CD4-positive, alpha-beta T cell treated with Interleukin-12 subunit alpha and Interleukin-12 subunit beta, for 1 hour (primary cell): ENCODE data around the gene CCNI.
A peak's percentile ranks its signal among the peaks of the same experiment; 100 is the strongest.
"Not testable (repeated sequence)": the region's sequence is repeated elsewhere in the genome, so short reads cannot be mapped to it uniquely, and the experiment has no call there.

Source experiments
- DNase-seq: peaks from one replicate; pipeline ENCODE4 v3.0.0-alpha.2; 2020

The CCNI gene, protein sequence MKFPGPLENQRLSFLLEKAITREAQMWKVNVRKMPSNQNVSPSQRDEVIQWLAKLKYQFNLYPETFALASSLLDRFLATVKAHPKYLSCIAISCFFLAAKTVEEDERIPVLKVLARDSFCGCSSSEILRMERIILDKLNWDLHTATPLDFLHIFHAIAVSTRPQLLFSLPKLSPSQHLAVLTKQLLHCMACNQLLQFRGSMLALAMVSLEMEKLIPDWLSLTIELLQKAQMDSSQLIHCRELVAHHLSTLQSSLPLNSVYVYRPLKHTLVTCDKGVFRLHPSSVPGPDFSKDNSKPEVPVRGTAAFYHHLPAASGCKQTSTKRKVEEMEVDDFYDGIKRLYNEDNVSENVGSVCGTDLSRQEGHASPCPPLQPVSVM

DNA sequence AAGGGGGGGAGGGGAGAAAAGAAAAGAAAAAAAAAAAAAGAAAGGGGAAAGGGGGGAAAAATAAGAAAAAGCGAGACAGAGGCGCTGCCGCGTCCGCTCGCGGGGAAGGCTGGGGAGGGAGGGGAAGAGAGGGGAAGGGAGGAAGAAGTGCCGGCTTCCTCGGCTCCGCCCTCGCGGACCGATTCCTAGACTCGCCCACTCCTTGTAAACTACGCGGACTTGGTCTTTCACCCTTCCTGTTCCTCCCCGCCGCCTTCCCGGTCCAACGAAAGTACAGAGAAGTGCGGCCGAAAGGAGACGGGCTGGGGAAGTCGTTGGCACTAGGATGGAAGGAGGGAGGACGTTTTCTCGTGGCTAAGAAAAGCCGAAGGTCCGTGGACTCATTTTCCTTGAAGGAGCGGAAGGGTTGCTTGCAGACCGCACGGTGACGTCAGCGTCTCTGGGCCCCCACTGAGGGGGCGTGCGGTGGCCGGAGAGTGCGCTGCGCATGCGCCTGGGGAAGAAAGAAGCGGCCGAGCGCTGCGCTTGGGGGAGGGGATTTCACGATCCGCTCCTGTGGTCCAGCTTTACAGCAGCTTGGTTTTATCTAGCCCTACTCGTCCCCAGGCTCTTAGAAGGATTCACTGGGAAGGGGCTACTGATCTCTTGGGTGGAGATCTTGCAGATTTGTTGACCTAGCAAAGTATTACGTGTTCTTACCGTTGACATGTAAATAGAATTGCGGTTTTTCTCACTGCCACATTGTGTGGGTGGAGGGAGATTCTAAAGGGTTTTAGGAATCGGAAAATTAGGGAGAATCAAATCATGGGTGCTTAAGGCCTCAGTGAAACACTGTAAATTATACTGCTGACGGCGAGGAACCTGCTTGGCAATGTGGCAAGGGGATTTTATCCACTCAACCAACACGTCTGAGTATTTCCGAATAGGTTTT lies at the start of gene CCNI:
CCNI (minus strand) TSS at position 121 of the 931 bp plus-strand sequence. CDS start 9,627 bp downstream, outside the sequence.
- DNase-seq: peak; percentile 94

DNA sequence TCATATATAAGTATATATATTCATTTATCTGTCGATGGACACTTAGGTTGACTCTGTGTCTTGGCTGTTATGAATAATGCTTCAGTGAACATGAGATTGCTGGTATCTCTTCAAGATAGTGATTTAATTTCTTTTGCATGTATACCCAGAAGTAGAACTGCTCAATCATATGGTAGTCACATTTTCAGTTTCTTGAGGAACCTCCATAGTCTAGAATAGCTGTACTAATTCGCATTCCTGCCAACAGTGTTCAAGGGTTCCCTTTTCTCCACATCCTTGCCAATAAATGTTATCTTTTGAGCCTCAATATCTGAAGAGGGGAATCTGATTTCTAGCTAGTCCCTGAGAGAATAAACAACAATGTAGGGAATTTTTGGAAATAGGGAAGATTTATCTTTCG lies 48.8 kb upstream of the CCNI start:
- DNase-seq: no peak

DNA sequence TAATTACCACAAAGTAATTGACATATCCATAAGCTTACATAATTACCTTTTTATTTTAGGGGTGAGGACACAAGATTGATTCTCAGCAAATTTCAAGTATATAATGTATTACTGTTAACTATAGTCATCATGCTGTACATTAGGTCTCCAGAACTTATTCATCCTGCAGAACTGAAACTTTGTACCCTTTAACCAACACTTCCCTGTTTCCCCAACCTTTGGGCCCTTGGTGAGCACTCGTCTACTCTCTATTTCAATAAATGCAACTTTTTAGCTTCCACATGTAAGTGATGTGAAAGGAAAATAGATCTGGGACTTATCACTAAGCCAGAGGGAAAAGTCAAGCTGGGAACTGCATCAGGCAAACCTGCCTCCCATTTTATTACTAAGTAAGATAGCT lies 47.6 kb upstream of the CCNI start:
- no peak for DNase-seq

DNA sequence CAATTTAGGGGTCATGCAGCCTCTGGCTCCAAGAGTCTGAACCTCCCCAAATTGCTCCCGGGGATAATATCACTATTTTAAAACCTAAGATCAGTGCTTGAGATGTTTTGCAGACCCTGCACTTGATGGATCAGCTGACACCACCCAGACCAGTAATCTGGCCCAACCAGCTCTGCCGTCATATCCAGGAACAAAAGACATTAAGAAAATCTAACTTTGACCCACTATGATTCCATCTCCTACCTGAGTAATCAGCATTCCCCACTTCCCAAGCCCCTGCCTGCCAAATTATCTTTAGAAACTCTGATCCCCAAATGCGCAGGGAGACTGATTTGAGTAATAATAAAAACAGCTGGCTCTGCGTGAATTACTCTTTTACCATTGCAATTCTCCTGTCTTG lies 46.9 kb upstream of the CCNI start:
- DNase-seq: no peak

DNA sequence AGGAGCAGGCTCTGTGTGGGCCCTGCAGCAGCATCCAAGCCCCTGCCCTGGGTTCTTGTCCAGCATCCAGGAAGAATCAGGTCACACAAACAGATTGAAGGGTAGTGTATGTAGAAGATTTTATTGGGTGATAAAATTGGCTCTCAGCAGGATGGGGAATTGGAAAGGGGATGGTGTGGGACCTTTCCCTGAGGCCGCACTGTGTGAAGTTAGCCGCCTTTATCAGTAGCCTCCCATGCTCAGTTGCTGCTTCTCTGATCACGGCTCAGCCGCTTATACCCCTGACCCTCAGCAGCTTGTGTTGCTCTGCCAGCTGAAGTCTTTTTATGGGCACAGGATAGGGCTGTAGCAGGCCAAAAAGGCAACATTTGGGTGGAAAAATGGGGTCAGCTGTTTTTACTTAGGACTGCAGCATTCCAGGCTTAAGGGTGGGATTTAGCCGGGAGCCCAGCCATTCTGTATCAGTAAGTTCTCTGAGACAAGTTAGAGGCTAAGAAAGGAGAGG lies 46.0 kb upstream of the CCNI start:
- no peak for DNase-seq

DNA sequence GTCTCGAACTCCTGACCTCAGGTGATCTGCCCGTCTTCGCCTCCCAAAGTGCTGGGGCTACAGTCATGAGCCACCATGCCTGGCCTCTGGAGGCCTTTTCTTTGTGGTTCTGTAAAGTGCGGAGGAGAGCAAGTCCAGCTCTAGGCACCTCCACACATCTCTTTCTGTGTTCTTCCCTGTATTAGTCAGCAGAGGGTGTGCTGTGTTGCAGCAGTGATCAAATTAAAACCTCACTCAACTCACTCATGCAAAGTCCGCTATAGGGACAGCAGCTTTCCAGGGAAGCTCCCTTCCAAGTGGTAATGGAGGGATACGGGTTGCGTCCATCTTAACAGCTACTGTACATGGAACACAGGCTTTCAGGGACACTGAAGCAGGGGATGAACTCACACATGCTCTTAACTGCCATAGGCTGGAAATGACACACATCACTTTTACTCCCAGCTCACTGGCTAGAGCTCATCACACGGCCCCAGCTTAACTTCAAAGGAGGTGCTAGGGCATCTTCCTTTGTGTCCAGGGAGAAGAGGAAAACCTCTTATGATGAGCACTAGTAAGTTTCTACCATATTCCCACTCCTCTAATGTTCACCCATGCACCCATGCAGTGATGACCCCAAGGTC lies 45.2 kb upstream of the CCNI start:
- no peak for DNase-seq

DNA sequence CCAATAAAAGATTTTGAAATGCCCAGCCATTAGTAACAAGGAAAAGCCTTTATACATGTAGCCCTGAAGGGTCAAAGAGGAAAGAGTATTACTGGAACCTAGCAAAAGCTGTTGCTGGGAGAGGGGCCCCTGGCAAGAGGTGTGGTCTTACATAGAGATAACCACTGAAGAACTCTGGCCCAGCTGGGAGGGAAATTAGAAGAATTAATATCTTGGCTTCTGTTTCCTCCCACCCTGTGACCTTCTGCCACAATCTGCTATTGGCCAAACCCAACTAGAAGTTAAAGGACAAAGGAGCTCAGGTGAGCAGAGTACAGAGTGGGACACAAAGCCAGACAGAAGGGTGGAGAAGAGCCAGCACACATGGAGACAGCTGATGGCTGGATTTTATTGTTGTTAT lies 41.9 kb upstream of the CCNI start:
- DNase-seq: no peak

DNA sequence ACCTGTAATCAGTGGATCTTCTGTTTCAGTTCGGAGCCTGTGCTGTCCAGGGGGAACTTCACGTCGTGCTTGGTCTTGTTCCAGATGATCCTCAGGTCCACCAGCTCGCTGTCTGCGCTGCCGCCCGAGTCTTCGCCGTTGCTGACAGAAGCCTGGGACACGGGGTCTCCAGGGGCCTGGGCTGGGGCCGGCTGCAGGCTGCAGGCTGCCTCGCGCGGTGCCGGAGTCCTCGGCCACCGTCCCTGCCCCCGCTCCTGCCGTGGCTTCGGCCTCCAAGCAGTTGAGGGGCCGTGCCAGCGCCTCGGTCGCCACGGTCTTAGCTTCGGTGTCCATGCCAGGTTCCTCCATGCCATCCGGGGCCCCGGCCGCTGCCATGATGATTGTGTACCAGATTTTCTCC lies 37.3 kb upstream of the CCNI start:
- no peak for DNase-seq

DNA sequence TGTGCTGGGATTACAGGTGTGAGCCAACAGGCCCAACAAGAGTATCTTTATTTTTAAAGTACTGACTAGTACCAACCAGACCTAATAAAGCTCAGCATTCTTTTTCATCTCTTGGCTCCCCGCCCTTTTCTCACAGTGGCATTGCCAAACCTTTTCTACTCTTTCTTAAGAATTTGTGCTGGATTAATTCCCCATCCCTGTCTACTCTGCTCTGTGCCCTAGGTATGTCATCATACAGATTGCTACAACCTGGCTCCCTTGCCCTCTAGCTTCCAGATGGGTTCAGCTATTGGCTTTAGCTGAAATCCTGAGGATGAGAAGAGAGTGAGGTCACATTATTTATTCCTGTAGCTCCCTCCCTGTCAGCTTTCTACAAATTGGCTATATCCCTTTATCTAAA lies 34.9 kb upstream of the CCNI start:
- DNase-seq: no peak

DNA sequence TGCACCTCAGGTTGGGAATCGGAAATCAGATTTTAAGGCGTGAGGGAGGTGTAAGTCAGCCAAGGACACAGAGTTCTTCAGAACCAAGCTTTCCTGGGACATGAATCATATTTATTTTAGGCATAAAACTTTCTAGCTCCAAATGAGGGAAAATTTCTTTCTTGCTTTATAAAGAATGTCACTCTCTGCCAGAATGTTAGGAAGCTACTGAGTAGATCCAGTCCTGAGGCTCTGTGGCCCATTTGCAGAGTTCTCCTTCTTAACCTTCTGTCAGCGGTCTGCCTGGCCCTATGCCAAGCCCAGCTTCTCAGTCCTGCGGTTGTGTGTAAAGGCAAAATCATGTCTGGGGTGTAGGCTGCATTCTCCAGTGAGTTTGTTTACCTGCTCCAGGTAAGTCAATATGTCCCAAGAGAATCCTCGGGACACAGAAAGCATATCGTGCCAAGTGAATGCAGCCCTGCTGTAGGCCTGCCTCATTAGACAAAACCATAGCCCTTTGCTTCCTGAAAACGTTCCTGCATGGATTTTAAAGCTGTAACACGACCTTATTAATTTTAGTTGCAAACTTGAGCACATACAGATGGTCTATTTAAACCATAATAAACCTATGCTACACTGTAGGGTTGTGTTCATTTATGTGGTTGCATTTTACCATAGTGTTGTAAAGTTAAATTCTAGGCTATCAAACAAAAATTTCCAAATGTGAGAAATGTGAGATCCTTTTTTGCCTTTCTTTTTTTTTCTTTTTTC lies 29.2 kb upstream of the CCNI start:
- no peak for DNase-seq

DNA sequence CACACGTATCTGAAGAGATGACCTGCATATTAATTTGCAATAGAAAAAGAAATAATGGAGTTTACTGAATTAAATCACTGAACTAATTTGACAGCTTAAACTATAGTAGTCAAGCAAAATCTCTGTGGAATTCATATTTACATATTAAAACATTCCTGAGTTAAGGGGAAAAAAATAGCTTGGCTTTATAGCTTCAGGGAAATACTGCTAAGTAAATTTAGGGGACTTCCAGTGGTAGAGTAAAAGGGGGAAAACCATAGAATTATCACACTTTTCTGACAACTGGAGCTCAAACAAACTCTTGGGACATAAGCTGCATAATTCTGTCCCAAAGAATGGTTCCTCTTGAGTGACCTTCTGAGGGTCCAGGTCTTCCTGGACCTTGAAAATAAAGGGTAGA lies 28.6 kb upstream of the CCNI start:
- no peak for DNase-seq

DNA sequence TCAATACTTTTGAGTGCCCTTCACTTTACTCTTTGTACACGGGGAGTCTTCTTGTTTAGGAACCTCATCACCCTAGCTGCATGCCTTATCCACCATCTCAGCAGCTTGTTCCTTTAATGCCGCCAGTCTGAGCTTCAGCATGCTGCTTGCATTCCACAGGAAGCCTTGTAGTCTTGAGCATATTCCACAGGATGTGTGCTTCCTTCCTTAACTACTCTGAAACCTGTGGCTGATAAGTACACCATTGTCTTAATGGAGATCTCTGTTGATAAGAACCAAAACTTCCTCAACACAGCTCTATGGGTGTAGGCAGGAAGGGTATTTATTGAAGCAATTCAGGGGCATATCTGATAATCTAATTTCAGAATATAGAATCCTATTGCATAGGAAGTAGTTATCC lies 24.4 kb upstream of the CCNI start:
- DNase-seq: no peak

DNA sequence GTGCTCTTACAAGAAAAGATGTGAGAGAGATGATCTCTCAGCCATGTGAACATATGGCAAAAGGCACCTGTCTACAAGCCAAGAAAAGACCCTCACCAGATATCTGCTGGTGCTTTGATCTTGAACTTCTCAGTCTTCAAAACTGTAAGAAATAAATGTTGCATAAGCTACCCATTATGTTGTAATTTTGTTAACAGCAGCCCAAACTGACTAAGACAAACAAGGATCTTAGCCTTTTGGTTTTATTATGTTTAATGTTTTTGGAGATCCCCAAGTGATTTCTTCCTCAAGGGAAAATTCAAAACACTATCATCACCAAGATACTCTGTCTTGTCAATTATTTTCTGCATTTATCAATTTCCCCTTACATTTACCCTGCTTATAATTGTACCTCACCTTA lies 21.8 kb upstream of the CCNI start:
- DNase-seq: no peak

DNA sequence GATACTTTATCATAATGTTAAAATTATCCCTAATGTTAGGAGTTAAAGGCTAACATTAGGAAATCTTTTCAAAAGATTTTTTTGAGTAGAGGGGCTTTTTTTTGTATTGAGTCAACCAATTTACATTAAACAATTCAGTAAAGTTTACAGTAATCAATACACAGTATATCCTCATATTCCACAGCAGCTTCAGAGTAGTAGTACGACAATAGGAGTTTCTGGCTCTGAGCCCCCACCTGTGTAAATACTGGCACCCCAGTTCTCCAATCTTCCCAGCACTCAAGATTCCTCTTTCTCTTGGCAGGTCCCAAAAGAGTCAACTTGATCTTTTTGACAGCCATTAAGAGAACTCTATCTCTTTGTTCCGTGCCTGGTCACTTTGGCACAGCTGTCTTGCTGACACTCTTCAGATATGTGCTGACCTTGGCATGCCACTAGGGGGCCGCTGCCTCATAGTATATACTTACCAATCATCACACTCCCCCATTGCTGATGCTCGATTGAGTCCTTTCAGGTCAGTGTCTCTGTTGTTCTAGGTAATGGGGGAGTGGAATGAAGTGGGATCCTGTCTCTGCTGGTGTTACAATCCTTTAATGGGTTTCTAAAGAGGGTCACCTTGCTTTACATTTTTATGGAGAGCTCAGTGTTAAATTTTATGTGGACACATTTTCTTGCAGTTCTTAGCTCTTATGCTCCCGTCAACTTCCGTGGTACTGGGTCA lies 19.5 kb upstream of the CCNI start:
- DNase-seq: peak; percentile 78

DNA sequence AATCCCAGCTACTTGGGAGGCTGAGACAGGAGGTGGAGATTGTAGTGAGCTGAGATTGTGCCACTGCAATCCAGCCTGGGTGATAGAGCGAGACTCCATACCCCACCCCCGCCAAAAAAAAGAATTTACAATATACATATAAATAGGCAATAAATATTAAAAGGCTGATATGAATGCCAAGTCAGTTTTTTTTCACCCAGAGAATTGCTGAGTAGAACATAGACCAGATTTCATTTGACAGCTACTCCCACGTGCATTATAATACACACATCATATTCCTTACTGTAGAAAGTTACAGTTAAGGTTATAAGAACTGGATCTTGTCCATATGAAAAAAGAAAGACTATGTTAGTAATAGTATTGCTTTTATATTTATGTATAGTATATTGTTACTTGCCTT lies 18.7 kb upstream of the CCNI start:
- no peak for DNase-seq

DNA sequence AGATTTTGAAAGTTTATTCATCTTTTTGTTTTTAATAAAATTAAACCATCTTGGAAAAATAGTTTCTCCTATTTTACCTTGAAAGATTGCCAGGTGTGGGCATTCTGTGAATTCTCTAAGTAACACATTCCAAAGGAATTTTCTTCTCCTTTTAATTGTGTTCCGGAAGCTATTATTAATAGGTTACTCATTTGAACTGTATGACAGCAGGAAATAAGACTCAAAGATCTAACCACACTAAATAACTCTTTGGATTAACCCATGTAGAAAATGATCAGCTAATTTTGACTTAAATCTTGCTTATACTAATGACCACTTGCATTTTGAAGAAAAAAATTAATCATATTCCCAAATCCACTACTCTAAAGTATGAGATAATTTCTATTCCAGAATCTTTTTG lies 17.6 kb upstream of the CCNI start:
- no peak for DNase-seq

DNA sequence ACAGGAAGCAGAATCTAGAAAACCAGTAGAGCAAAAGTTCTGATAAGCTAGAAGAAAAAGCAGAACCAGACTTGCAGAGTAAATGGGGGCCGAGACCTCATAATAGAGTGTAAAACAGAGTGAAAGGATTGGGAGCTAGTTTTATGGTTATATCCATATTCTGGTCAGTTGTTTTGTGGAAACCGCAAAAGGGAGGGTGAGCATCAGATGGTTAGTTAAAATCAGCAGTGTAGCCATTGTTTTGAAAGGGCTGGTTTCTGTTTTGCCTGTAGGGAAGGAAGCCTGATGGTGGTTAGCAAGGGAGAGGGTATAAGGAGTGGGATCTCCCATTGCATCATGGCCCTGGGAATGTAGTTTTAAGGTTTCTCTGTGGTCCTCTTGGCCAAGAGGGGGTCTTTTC lies 17.2 kb upstream of the CCNI start:
- DNase-seq: no peak

DNA sequence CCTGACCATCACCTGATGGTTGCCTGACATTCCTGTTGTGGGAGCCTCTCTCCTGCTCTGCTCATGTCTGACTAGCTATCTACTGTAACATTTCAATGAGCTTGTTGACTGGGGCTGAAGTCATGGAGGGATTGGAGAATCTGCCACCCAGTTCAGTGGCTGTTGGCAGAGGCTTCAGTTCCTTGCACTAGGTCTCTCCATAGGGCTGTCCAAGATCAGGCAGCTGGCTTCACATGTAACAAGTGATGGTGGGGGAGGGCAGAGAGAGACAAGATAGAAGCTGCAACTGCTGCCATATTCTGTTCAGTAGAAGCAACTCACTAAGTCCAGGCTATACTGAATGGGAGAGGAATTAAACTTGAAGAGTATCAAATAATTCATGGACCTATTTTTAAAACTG lies 14.1 kb upstream of the CCNI start:
- DNase-seq: no peak

DNA sequence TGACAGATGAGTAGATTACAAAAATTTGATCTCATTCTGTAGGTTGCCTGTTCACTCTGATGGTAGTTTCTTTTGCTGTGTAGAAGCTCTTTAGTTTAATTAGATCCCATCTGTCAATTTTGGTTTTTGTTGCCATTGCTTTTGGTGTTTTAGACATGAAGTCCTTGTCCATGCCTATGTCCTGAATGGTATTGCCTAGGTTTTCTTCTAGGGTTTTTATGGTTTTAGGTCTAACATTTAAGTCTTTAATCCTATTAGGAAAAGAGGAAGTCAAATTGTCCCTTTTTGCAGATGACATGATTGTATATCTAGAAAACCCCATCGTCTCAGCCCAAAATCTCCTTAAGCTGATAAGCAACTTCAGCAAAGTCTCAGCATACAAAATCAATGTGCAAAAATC lies 11.2 kb upstream of the CCNI start:
- DNase-seq: not testable (repeated sequence)

DNA sequence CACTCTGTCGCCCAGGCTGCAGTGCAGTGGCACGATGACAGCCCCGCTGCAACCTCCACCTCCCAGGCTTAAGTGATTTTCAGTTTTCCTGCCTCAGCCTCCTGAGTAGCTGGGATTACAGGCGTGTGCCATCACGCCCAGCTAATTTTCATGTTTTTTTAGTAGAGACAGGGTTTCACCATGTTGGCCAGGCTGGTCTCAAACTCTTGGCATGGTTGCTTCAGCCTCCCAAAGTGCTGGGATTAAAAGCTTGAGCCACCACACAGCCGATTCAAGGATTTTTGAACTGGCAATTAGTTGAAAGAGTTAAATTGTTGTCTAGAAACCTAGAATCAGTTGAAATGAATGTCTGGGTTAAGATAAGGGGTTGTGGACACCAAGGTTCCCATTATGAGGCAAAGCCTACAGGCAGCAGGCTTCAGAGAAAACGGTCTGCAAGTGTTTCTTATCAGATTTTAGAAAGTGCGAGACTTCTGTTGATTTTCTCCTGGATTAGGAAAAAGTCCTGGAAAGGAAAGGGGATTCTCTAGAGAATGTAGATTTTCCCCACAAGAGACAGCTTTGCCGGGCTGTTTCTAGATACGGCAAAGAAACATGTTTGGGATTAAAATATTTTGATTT lies 8.3 kb upstream of the CCNI start:
- DNase-seq: no peak

DNA sequence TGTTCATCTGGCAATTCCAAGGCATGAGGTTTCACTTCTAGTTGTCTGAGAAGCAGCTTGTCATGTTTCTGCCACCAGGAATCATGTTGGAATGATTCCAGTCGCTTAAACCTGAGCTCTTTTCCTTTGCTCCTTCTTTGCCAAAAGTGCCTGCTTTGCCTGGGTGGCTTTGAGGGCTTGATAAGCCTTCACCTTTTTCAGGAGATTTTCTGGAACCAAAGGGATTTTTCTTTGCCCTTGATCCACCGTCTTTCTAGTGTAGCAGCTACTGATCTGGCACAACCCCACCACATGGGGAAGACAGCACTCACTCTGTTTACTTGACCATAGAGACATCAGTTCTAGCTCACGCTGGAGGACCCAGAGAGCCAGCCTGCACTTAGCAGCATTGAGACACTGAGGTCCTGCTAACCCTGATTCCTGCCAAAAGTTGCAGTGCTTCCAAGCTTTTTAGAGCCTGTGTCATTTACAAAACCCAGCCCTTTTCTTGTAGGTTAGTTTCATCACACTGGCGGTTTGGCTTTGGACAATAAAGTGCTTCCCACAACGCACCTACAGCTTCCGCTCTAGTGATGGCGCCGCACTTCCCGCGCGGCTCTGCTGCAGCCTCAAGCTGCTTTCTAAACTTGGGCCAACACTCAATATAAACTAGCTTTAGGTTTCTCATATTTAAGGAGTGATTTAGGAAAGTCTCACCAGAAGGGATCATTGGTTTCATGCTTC lies 7.3 kb upstream of the CCNI start:
- DNase-seq: no peak
